ACC112 (cell line): ENCODE measurements around the gene KLF13.

Source experiments
- H2AFZ ChIP-seq: fragments of 200-600 bp; sonication (generic); one replicate; pipeline ENCODE4 v1.6.0; 2017; ENCODE audit warnings: antibody characterized with exemption, low read length; ENCODE audit not compliant: unreplicated experiment
- H3K27ac ChIP-seq: fragments of 200-600 bp; sonication (generic); 2 replicates; pipeline ENCODE4 v1.5.1; 2014; ENCODE audit warnings: low read depth, mild to moderate bottlenecking, antibody characterized with exemption, low read length, moderate library complexity
- H3K27me3 ChIP-seq: fragments of 200-600 bp; sonication (generic); 2 replicates; pipeline ENCODE4 v1.6.1; 2014; ENCODE audit warnings: mild to moderate bottlenecking, antibody characterized with exemption, low read length, moderate library complexity, mixed read lengths; ENCODE audit not compliant: insufficient read depth
- H3K36me3 ChIP-seq: fragments of 200-600 bp; sonication (generic); 2 replicates; pipeline ENCODE4 v1.6.1; 2016; ENCODE audit warnings: mild to moderate bottlenecking, antibody characterized with exemption, low read length, moderate library complexity, mixed read lengths; ENCODE audit not compliant: insufficient read depth
- H3K4me1 ChIP-seq: fragments of 200-600 bp; sonication (generic); one replicate; pipeline ENCODE4 v1.6.1; 2016; ENCODE audit warnings: low read length, mixed read lengths; ENCODE audit not compliant: insufficient read depth, unreplicated experiment, control insufficient read depth
- H3K4me3 ChIP-seq: fragments of 200-600 bp; sonication (generic); 2 replicates; pipeline ENCODE4 v1.5.1; 2014; ENCODE audit warnings: mild to moderate bottlenecking, low read depth, low read length
- H3K79me2 ChIP-seq: fragments of 200-600 bp; sonication (generic); one replicate; pipeline ENCODE4 v1.6.0; 2016; ENCODE audit warnings: low read length; ENCODE audit not compliant: control insufficient read depth, unreplicated experiment, insufficient read depth

The KLF13 gene

GRCh38 chr15:31326156-31326874 lies at the start of gene KLF13:
Gene KLF13, plus strand, starts transcription at chr15:31326835. Its CDS starts 378 bp downstream, at chr15:31327213.
- H3K36me3 ChIP-seq = no peaks in the 10 kb centered on the region
- H3K27me3 ChIP-seq = peaks cover 4% of the 10 kb centered on the region; the same call in 1 of the 2 replicates
- peaks cover 43% of the 10 kb centered on the region for H3K79me2 ChIP-seq
- peaks cover 16% of the 10 kb centered on the region for H3K4me1 ChIP-seq
- H2AFZ ChIP-seq = peak within 1 kb of the TSS; percentile 71
- H3K4me3 ChIP-seq = peak within 1 kb of the TSS; percentile 89
- peak within 1 kb of the TSS; percentile 93 for H3K27ac ChIP-seq

GRCh38 chr15:31277335-31278060 lies 49.1 kb upstream of the KLF13 start:
- no peaks in the 10 kb centered on the region for H3K4me1 ChIP-seq
- H2AFZ ChIP-seq = no peak overlapping the region
- no peaks in the 10 kb centered on the region for H3K36me3 ChIP-seq
- H3K79me2 ChIP-seq = no peaks in the 10 kb centered on the region
- H3K27ac ChIP-seq = no peak overlapping the region
- H3K4me3 ChIP-seq = no peak overlapping the region
- no peaks in the 10 kb centered on the region for H3K27me3 ChIP-seq

GRCh38 chr15:31278061-31278445 lies 48.6 kb upstream of the KLF13 start:
- no peaks in the 10 kb centered on the region for H3K27me3 ChIP-seq
- H3K79me2 ChIP-seq = no peaks in the 10 kb centered on the region
- H3K27ac ChIP-seq = no peak overlapping the region
- no peaks in the 10 kb centered on the region for H3K36me3 ChIP-seq
- H3K4me3 ChIP-seq = no peak overlapping the region
- no peaks in the 10 kb centered on the region for H3K4me1 ChIP-seq
- no peak overlapping the region for H2AFZ ChIP-seq

GRCh38 chr15:31278544-31279220 lies 48.0 kb upstream of the KLF13 start:
- H2AFZ ChIP-seq = no peak overlapping the region
- H3K79me2 ChIP-seq = no peaks in the 10 kb centered on the region
- no peak overlapping the region for H3K4me3 ChIP-seq
- H3K27ac ChIP-seq = no peak overlapping the region
- H3K4me1 ChIP-seq = no peaks in the 10 kb centered on the region
- H3K36me3 ChIP-seq = no peaks in the 10 kb centered on the region
- H3K27me3 ChIP-seq = peaks cover under 1% of the 10 kb centered on the region; the same call in 1 of the 2 replicates

- peaks cover 8% of the 10 kb centered on the region for H3K27me3 ChIP-seq
- no peaks in the 10 kb centered on the region for H3K79me2 ChIP-seq
- no peaks in the 10 kb centered on the region for H3K4me1 ChIP-seq
- H3K4me3 ChIP-seq = no peak overlapping the region
- no peak overlapping the region for H2AFZ ChIP-seq
- H3K36me3 ChIP-seq = no peaks in the 10 kb centered on the region
- H3K27ac ChIP-seq = no peak overlapping the region
These were observed 47.2 kb upstream of the KLF13 start for GRCh38 chr15:31279221-31280045.

GRCh38 chr15:31280046-31280830 lies 46.4 kb upstream of the KLF13 start:
- H3K4me3 ChIP-seq = no peak overlapping the region
- no peaks in the 10 kb centered on the region for H3K4me1 ChIP-seq
- no peaks in the 10 kb centered on the region for H3K79me2 ChIP-seq
- H2AFZ ChIP-seq = no peak overlapping the region
- H3K27ac ChIP-seq = no peak overlapping the region
- H3K36me3 ChIP-seq = no peaks in the 10 kb centered on the region
- H3K27me3 ChIP-seq = peaks cover 11% of the 10 kb centered on the region

- no peak overlapping the region for H3K4me3 ChIP-seq
- peaks cover 14% of the 10 kb centered on the region for H3K27me3 ChIP-seq
- no peaks in the 10 kb centered on the region for H3K79me2 ChIP-seq
- no peak overlapping the region for H2AFZ ChIP-seq
- H3K27ac ChIP-seq = no peak overlapping the region
- H3K4me1 ChIP-seq = no peaks in the 10 kb centered on the region
- no peaks in the 10 kb centered on the region for H3K36me3 ChIP-seq
These were observed 45.8 kb upstream of the KLF13 start for GRCh38 chr15:31280831-31281216.

GRCh38 chr15:31283043-31283442 lies 43.6 kb upstream of the KLF13 start:
- no peak overlapping the region for H3K4me3 ChIP-seq

GRCh38 chr15:31285772-31286261 lies 40.8 kb upstream of the KLF13 start:
- Histone ChIP-seq H3K27ac (no peak overlapping the region), H3K27me3 (peaks cover 32% of the 10 kb centered on the region), H2AFZ (no peak overlapping the region), H3K79me2 (no peaks in the 10 kb centered on the region), H3K4me3 (no peak overlapping the region), H3K36me3 (no peaks in the 10 kb centered on the region), H3K4me1 (no peaks in the 10 kb centered on the region)

More at GRCh38 chr15:31283043-31283442, 43.6 kb upstream of the KLF13 start:
- peaks cover 19% of the 10 kb centered on the region for H3K27me3 ChIP-seq
- no peaks in the 10 kb centered on the region for H3K4me1 ChIP-seq
- no peaks in the 10 kb centered on the region for H3K36me3 ChIP-seq
- H3K27ac ChIP-seq = no peak overlapping the region
- no peaks in the 10 kb centered on the region for H3K79me2 ChIP-seq
- H2AFZ ChIP-seq = no peak overlapping the region
